ENCODE results near the gene ERH. TPM values are rescaled to one million over a fixed set of nuclear protein-coding genes. Genes with fewer than 3 reads are reported as not detected.
A peak's percentile ranks its signal among the peaks of the same experiment; 100 is the strongest.
"Not testable (repeated sequence)": the region's sequence is repeated elsewhere in the genome, so short reads cannot be mapped to it uniquely, and the experiment has no call there.

ERH gene
- total RNA-seq, result 100 to 1,000 TPM; 366 to 396 (median 372) TPM

DNA sequence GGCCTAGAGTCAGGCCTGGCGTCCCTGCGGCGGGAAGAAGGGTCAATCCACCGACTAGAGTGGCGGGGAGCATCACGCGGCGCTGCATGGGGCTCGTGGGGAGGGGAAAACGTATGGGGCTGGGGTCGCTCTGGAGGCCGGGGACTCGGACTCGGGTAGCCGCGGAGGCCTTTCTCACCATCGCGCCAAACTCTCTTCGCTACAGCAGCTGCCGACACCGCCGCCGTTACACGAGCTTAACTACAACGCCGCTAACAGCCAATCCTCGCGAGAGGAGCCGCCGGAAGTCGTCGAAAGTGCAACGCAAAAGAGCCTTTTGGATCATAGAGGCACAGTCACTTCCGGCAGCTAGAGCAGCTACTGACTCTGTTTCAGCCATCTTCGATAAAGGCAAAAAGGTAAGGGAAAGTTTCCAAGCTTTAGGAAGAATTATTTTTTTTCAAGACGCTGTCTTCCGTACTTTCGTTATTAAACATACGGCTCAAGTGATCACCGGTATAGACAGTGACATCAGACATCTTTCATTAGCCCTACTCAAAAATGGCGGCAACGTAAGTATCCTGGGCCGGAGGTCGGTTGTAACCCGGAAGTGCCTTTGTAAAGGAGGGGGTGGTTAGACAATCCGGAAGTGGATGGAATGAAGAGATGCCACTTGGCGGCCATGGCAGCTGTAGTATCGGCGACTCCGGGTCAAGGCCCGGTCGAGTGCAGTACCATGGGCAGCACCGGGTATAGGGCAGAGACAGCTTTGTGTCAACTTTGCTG is at the start of gene ERH, which contains the start of gene SLC39A9:
Gene ERH, minus strand, starts transcription at position 247 of the 765 bp plus-strand sequence. Its CDS starts 66 bp downstream, at position 181.
Gene SLC39A9, plus strand, starts transcription at position 640 of the 765 bp plus-strand sequence. CDS start 678 bp downstream, outside the sequence.
- peaks cover 64% of the 10 kb centered on the region for H3K4me1 Mint-ChIP-seq (ENCODE audit: low read depth)
- H3K4me3 Mint-ChIP-seq, result peak within 1 kb of the TSS; percentile 97
- DNase-seq (peak; percentile 91), ATAC-seq (peak; percentile 88 to 90)
- peaks cover 27% of the 10 kb centered on the region for H3K36me3 Mint-ChIP-seq (ENCODE audit: insufficient read depth)
- no peaks in the 10 kb centered on the region for H3K27me3 Mint-ChIP-seq (ENCODE audit: low read depth)
- H3K9me3 Mint-ChIP-seq, result no peaks in the 10 kb centered on the region

DNA sequence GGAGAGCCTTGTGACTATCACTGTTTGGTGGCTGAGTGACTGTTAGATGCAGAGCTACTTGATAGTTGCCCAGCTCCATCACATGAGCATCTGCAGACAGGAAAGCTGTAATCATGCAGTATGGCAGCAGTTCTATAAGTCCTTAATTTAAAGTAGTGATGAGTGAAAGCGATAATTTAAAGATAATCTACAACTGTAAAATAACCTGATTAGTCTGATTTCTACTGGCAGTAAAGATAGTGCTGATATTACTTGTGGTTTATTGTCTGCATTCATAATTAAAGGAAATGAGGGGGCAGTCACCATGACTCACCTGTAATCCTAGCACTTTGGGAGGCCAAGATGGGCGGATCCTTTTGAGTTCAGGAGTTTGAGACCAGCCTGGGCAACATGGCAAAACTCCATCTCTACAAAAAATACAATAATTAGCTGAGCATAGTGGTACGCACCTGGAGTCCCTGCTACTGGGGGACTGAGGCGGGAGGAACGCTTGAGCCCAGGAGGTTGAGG is 45.3 kb upstream of the ERH start:
- Mint-ChIP-seq H3K4me3 (peak overlapping the region; percentile 30), H3K4me1 (ENCODE audit: low read depth) (peaks cover 8% of the 10 kb centered on the region), H3K9me3 (no peaks in the 10 kb centered on the region), H3K36me3 (ENCODE audit: insufficient read depth) (peaks cover 35% of the 10 kb centered on the region), H3K27me3 (ENCODE audit: low read depth) (no peaks in the 10 kb centered on the region)
- DNase-seq, result no peak
- ATAC-seq, result no peak

DNA sequence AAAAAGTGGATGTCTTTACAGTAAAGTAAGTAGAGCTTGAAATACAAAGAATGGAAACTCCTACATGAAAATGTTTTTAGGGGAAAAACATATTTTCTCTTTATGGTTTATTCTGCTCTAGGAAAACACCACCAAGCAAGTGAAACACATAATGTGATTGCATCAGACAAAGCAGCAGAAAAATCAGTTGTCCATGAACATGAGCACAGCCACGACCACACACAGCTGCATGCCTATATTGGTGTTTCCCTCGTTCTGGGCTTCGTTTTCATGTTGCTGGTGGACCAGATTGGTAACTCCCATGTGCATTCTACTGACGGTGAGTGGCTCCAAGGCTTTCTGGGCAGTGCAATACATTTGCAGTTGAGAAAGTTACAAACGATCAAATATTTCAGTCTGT is 43.8 kb upstream of the ERH start:
- H3K9me3 Mint-ChIP-seq, result no peaks in the 10 kb centered on the region
- peaks cover 29% of the 10 kb centered on the region for H3K36me3 Mint-ChIP-seq (ENCODE audit: insufficient read depth)
- H3K4me1 Mint-ChIP-seq (ENCODE audit: low read depth), result peaks cover 8% of the 10 kb centered on the region
- DNase-seq (no peak), ATAC-seq (no peak)
- H3K27me3 Mint-ChIP-seq (ENCODE audit: low read depth), result no peaks in the 10 kb centered on the region
- H3K4me3 Mint-ChIP-seq, result peak overlapping the region; percentile 27

DNA sequence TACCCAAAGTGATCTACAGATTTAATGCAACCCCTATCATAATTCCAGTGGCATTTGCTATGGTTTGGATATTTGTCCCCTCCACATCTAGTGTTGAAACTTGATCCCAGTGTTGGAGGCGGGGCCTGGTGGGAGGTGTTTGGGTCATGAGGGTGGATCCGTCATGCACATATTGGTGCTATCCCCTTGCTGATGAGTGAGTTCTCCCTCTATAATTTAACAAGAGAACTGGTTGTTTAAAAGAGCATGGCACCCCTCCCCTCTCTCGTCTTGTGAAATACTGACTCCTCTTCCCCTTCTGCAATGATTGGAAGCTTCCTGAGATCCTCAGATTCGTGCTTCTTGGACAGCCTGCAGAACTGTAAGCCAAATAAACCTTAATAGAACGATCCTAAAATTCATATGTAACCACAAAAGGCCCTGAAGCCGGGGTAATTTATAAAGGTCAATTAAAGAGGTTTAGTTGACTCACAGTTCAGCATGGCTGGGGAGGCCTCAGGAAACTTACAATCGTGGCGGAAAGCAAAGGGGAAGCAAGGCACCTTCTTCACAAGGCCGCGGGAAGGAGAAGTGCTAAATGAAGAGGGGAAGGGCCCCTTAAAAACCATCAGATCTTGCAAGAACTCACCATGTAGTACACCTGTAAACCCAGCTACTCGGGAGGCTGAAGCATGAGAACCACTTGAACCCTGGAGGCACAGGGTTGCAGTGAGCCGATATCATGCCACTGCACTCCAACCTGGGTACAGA is 41.6 kb upstream of the ERH start:
- DNase-seq, result no peak
- Mint-ChIP-seq H3K4me1 (ENCODE audit: low read depth) (peaks cover 13% of the 10 kb centered on the region), H3K27me3 (ENCODE audit: low read depth) (no peaks in the 10 kb centered on the region), H3K4me3 (no peak overlapping the region), H3K36me3 (ENCODE audit: insufficient read depth) (peaks cover 23% of the 10 kb centered on the region), H3K9me3 (no peaks in the 10 kb centered on the region)
- no peak for ATAC-seq

DNA sequence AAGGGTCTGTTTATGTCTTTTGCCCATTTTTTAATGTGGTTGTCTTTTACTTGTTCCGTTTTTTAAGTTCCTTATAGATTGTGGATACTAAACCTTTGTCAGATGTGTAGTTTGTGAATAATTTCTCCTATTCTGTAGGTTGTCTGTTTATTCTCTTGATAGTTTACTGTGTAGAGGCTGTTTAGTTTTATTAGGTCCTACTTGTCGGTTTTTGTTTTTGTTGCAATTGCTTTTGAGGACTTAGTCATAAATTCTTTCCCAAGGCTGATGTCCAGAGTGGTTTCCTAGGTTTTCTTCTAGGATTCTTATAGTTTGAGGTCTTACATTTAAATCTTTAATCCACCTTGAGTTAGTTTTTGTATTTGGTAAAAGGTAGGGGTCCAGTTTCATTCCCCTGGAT is 34.3 kb upstream of the ERH start:
- peaks cover 3% of the 10 kb centered on the region for H3K9me3 Mint-ChIP-seq
- peaks cover 25% of the 10 kb centered on the region for H3K36me3 Mint-ChIP-seq (ENCODE audit: insufficient read depth)
- H3K4me1 Mint-ChIP-seq (ENCODE audit: low read depth), result peaks cover 7% of the 10 kb centered on the region
- ATAC-seq (no peak), DNase-seq (no peak)
- no peak overlapping the region for H3K4me3 Mint-ChIP-seq
- no peaks in the 10 kb centered on the region for H3K27me3 Mint-ChIP-seq (ENCODE audit: low read depth)

DNA sequence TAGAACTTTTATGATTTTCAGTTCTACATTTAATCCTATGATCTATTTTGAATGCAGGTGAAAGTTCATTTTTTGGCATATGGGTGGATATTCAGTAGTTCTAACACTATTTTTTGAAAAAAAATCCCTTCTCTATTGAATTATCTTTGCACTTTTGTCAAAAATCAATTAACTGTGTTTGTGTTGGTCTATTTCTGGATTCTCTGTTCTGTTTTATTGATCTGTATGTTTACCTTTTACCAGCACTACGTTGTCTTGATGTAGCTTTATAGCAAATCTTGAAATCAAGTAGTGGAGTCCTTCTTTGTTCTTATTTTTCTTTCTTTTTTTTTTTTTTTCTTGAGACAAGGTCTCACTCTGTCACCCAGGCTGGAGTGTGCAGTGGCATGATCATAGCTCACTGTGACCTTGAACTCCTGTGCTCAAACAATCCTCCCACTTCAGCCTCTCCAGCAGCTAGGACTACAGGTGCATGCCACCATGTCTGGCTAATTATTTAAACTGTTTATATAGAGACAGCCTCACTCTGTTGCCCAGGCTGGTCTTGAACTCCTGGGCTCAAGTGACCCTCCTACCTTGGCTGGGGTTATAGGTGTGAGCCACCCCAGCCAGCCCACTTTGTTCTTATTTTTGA is 32.3 kb upstream of the ERH start:
- no peaks in the 10 kb centered on the region for H3K27me3 Mint-ChIP-seq (ENCODE audit: low read depth)
- no peak overlapping the region for H3K4me3 Mint-ChIP-seq
- H3K36me3 Mint-ChIP-seq (ENCODE audit: insufficient read depth), result peaks cover 30% of the 10 kb centered on the region
- H3K4me1 Mint-ChIP-seq (ENCODE audit: low read depth), result peaks cover 7% of the 10 kb centered on the region
- peaks cover 3% of the 10 kb centered on the region for H3K9me3 Mint-ChIP-seq
- DNase-seq, result no peak
- ATAC-seq, result no peak

DNA sequence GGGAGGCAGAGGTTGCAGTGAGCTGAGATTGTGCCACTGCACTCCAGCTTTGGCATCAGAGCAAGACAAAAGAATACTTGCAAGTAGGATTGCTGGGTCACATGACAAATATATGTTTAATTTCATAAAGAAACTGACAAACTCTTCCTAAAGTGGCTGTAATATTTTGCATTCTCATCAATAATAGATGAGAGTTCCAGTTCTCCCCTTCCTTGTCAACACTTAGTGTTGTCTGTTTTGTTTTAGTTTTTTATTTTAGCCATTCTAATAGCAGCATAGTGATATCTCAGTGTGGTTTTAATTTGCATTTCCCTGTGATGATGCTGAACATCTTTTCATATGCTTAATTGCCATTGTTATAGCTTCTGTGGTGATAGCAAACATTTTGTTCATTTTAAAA is 31.5 kb upstream of the ERH start:
- no peak for ATAC-seq
- peaks cover 35% of the 10 kb centered on the region for H3K36me3 Mint-ChIP-seq (ENCODE audit: insufficient read depth)

DNA sequence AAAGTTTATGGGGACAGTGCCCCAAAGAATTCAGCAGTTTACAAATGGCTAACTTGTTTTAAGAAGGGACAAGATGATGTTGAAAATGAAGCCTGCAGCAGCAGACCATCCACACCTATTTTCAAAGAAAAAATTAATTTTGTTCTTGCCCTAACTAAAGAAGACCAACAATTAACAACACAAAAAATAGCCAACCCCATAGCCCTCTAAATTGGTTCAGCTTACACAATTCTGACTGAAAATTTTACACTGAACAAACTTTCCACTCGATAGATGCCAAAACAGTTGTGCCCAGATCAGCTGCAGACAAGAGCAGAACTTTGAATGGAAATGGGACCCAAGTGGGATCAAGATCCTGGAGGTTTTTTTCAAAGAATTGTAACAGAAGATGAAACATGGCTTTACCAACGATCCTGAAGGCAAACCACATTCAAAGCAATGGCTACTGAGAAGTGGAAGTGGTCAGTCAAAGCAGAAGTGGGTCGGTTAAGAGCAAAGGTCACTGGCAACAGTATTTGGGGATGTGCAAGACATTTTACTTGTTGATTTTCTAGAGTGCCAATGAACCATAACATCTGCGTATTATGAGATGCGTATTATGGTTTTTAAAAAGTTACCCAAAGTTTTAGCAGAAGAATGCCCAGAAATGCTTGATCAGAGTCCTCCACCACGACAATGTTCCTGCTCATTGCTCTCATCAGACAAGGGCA is 30.3 kb upstream of the ERH start:
- H3K27me3 Mint-ChIP-seq (ENCODE audit: low read depth), result no peaks in the 10 kb centered on the region
- H3K9me3 Mint-ChIP-seq, result peaks cover 3% of the 10 kb centered on the region
- DNase-seq (no peak), ATAC-seq (no peak)
- peaks cover 40% of the 10 kb centered on the region for H3K36me3 Mint-ChIP-seq (ENCODE audit: insufficient read depth)
- H3K4me1 Mint-ChIP-seq (ENCODE audit: low read depth), result peaks cover 2% of the 10 kb centered on the region
- H3K4me3 Mint-ChIP-seq, result no peak overlapping the region

More for the DNA sequence above, 31.5 kb upstream of the ERH start:
- H3K4me3 Mint-ChIP-seq, result no peak overlapping the region
- H3K27me3 Mint-ChIP-seq (ENCODE audit: low read depth), result no peaks in the 10 kb centered on the region
- DNase-seq, result no peak
- peaks cover 2% of the 10 kb centered on the region for H3K4me1 Mint-ChIP-seq (ENCODE audit: low read depth)
- peaks cover 3% of the 10 kb centered on the region for H3K9me3 Mint-ChIP-seq

DNA sequence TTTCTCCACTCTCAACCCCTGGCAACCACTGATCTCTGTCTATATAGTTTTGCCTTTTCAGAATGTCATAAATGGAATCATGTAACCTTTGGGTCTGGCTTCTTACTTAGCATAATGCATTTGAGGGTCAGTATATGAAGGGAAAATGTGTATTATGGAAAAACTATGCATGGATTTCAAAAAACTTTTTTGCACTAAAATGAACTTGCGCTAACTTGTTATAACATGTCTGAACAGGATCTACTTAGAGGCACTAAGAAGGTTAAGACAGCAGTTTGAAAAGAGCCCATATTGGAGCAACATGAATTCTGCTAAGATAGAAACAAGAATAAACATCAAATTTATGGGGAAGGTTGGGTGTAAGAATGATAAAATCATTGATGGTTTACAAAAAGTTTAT is 29.5 kb upstream of the ERH start:
- no peak for ATAC-seq
- H3K36me3 Mint-ChIP-seq (ENCODE audit: insufficient read depth), result peaks cover 37% of the 10 kb centered on the region
- no peaks in the 10 kb centered on the region for H3K27me3 Mint-ChIP-seq (ENCODE audit: low read depth)
- H3K9me3 Mint-ChIP-seq, result peaks cover 3% of the 10 kb centered on the region
- no peak for DNase-seq
- no peak overlapping the region for H3K4me3 Mint-ChIP-seq
- H3K4me1 Mint-ChIP-seq (ENCODE audit: low read depth), result peaks cover 2% of the 10 kb centered on the region

DNA sequence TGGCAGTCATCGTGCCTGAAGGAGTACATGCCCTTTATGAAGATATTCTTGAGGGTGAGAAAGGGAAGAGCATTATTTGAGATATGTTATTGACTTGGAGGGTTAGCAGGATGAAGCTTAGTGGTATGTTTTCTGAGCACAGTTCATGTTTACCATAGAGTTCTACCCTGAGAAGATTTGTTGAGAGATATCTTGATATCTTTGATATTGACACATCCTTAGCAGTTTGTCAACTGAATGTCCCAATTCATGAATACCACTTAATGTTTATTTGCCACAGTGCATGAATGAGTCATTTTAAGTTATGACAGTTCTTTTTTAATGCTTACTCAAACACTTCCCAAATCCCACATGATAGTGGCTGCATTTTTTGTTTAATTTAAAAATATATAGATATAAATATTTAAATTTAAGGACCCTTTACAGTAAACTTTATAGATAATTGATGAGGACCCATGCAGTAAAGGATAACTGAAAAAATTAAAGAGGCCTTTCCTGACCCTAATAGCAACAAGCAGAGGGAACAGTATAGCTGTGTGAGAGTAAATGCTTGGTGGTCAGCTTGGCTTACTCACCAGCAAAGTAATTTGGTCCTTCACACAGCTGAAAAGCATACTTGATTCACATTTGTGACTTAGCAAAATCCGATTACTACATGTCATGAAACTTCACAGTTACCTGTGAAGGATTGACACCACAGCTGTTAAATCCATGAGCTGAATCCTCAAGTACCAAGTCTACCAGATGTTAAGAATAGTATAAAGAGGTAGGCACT is 26.2 kb upstream of the ERH start:
- Mint-ChIP-seq H3K27me3 (ENCODE audit: low read depth) (no peaks in the 10 kb centered on the region), H3K9me3 (no peaks in the 10 kb centered on the region), H3K4me3 (no peak overlapping the region), H3K4me1 (ENCODE audit: low read depth) (peaks cover 20% of the 10 kb centered on the region), H3K36me3 (ENCODE audit: insufficient read depth) (peaks cover 34% of the 10 kb centered on the region)
- ATAC-seq (no peak), DNase-seq (no peak)

DNA sequence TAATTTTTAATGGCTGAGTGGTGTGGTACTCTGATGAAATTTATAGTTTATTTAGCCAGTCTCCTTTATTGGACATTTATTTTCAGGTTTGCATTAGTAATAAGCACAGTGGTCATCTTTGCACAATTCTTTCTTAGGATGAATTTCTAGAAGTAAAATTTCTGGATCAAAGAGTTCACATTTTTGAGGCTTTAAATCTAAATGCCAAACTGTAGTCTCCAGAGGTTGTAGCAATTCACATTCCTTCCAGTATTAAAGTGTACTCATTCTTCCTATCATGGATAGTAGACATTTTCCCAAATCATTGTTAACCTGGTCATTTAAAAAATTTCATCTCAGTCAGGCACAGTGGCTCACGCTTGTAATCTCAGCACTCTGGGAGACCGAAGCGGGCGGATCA is 25.2 kb upstream of the ERH start:
- H3K4me1 Mint-ChIP-seq (ENCODE audit: low read depth), result peaks cover 29% of the 10 kb centered on the region
- no peak for DNase-seq
- no peaks in the 10 kb centered on the region for H3K9me3 Mint-ChIP-seq
- H3K4me3 Mint-ChIP-seq, result no peak overlapping the region
- no peak for ATAC-seq
- H3K27me3 Mint-ChIP-seq (ENCODE audit: low read depth), result no peaks in the 10 kb centered on the region
- H3K36me3 Mint-ChIP-seq (ENCODE audit: insufficient read depth), result peaks cover 27% of the 10 kb centered on the region

DNA sequence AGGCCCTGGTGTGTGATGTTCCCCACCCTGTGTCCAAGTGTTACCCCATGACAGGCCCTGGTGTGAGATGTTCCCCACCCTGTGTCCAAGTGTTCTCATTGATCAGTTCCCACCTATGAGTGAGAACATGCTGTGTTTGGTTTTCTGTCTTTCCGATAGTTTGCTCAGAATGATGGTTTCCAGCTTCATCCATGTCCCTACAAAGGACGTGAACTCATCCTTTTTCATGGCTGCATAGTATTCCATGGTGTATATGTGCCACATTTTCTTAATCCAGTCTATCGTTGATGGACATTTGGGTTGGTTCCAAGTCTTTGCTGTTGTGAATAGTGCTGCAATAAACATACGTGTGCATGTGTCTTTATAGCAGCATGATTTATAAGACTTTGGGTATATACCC is 18.0 kb upstream of the ERH start:
- not testable (repeated sequence) for DNase-seq, H3K9me3 Mint-ChIP-seq
- peaks cover 10% of the 10 kb centered on the region for H3K36me3 Mint-ChIP-seq (ENCODE audit: insufficient read depth)

DNA sequence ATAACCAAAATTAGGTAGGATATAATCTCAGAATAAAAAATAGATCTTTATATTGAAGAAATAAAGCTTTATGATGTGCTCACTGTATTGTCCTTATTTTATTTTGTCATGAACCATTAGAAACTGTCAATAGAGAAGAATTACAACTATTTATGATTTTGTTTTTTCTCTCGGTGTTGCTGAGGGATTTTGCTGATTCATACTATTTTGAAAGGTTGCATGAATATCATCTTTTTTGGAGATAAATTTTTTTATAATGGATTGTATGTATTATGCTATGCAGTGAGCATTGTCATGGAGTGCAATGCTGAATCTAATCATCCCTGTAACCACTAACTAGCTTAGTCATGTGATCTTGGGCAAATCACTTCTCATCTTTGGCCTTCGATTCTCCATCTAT is 15.4 kb upstream of the ERH start:
- Mint-ChIP-seq H3K4me1 (ENCODE audit: low read depth) (peaks cover 17% of the 10 kb centered on the region), H3K27me3 (ENCODE audit: low read depth) (no peaks in the 10 kb centered on the region), H3K4me3 (no peak overlapping the region), H3K36me3 (ENCODE audit: insufficient read depth) (peaks cover 10% of the 10 kb centered on the region), H3K9me3 (no peaks in the 10 kb centered on the region)
- ATAC-seq (no peak), DNase-seq (no peak)

More for the DNA sequence above, 18.0 kb upstream of the ERH start:
- H3K4me3 Mint-ChIP-seq; H3K27me3 Mint-ChIP-seq (ENCODE audit: low read depth); ATAC-seq: not testable (repeated sequence)
- peaks cover 42% of the 10 kb centered on the region for H3K4me1 Mint-ChIP-seq (ENCODE audit: low read depth)

Data from activated T-cell treated with anti-CD3 and anti-CD28 coated beads, Interleukin-2, amount 50 U/mL, for 4 hours (primary cell).